Endodermal cell (in vitro differentiated cells): Measurements from ENCODE around the gene PPIA. TPM values are rescaled to one million over a fixed set of nuclear protein-coding genes. Genes with fewer than 3 reads are reported as not detected.
"Not testable (repeated sequence)": the region's sequence is repeated elsewhere in the genome, so short reads cannot be mapped to it uniquely, and the experiment has no call there.

Experiments used
- DNase-seq: peaks from one replicate; pipeline ENCODE4 v3.0.0-alpha.2; 2017
- H3K27ac ChIP-seq: 2 replicates; pipeline ENCODE4 v1.5.1; 2013; ENCODE audit warnings: mild to moderate bottlenecking, low read depth, low read length, moderate library complexity
- H3K27me3 ChIP-seq: 2 replicates; pipeline ENCODE4 v1.6.1; 2013; ENCODE audit warnings: mild to moderate bottlenecking, low read length, moderate library complexity; ENCODE audit not compliant: insufficient read depth, control insufficient read depth, poor library complexity, severe bottlenecking
- H3K36me3 ChIP-seq: 2 replicates; pipeline ENCODE4 v1.7.0; 2013; ENCODE audit warnings: mild to moderate bottlenecking, low read length, moderate library complexity; ENCODE audit not compliant: control insufficient read depth, insufficient read depth
- H3K4me1 ChIP-seq: one replicate; pipeline ENCODE4 v1.7.0; 2013; ENCODE audit warnings: low read length; ENCODE audit not compliant: control insufficient read depth, insufficient read depth
- H3K4me3 ChIP-seq: 2 replicates; pipeline ENCODE4 v1.5.1; 2013; ENCODE audit warnings: mild to moderate bottlenecking, low read length, moderate library complexity
- H3K9ac ChIP-seq: 2 replicates; pipeline ENCODE4 v1.6.1; 2013; ENCODE audit warnings: mild to moderate bottlenecking, low read length, moderate library complexity; ENCODE audit not compliant: poor library complexity, severe bottlenecking; ENCODE audit errors: extremely low read depth
- H3K9me3 ChIP-seq: 2 replicates; pipeline ENCODE4 v1.6.1; 2013; ENCODE audit warnings: mild to moderate bottlenecking, low read length, moderate library complexity; ENCODE audit not compliant: control insufficient read depth
- H3K27ac Mint-ChIP-seq: 2 replicates; pipeline ENCODE4 v1.8.0; 2020; ENCODE audit warnings: mixed read lengths
- H3K27me3 Mint-ChIP-seq: 2 replicates; pipeline ENCODE4 v1.8.0; 2021; ENCODE audit warnings: mild to moderate bottlenecking, mixed read lengths; ENCODE audit not compliant: insufficient read depth
- H3K36me3 Mint-ChIP-seq: 2 replicates; pipeline ENCODE4 v1.8.0; 2020; ENCODE audit warnings: low read depth, mixed read lengths
- H3K4me1 Mint-ChIP-seq: 2 replicates; pipeline ENCODE4 v1.8.0; 2020; ENCODE audit warnings: mixed read lengths
- H3K4me3 Mint-ChIP-seq: 2 replicates; pipeline ENCODE4 v1.8.0; 2020; ENCODE audit warnings: mild to moderate bottlenecking, moderate library complexity, mixed read lengths
- H3K9me3 Mint-ChIP-seq: 2 replicates; pipeline ENCODE4 v1.8.0; 2020; ENCODE audit warnings: mild to moderate bottlenecking, mixed read lengths
- WGBS, 2 experiments: methylation state at CpG; one replicate each; pipeline versions ENCODE4 v1.1.5 to v1.1.7; 2013; ENCODE audit warnings: missing lambda C conversion rate in 2 of 2, mixed read lengths in 1 of 2; ENCODE audit not compliant: insufficient coverage in 1 of 2, insufficient read length in 1 of 2; 5-methylcytosine and 5-hydroxymethylcytosine counted together
- total RNA-seq, 2 donors: library from RNA; stranded (reverse); fragmentation: NEBNext Ultra II Directional in 1 of 2; extraction: Animal tissue kit (Norgen Biotek cat#: 25700) in 1 of 2; gene quantifications; 2 replicates in 1 of 2; 3 replicates in 1 of 2; pipeline ENCODE4 v1.2.1, GENCODE V29; 2021
- TF ChIP-seq, protein P1 (sequence below): fragments of 200-600 bp; sonication (generic); conservative IDR thresholded peaks from 2 replicates; pipeline ENCODE4 v1.5.0; 2021; ENCODE audit warnings: antibody characterized with exemption, mild to moderate bottlenecking

The PPIA gene
- total RNA-seq, 2 donors from 2014 or later, result 1,857 to 1,899 TPM

GRCh38 chr7:44783407-44783806 is 13.1 kb upstream of the PPIA start:
- no peak overlapping the region for H3K9ac ChIP-seq
- H3K36me3 ChIP-seq, result no peaks in the 10 kb centered on the region
- no peaks in the 10 kb centered on the region for H3K4me1 Mint-ChIP-seq
- no peak overlapping the region for H3K27ac Mint-ChIP-seq
- H3K27me3 ChIP-seq, result no peaks in the 10 kb centered on the region
- peaks cover 16% of the 10 kb centered on the region for H3K9me3 Mint-ChIP-seq
- H3K27ac ChIP-seq, result no peak overlapping the region
- peaks cover 3% of the 10 kb centered on the region for H3K27me3 Mint-ChIP-seq
- H3K4me3 ChIP-seq, result no peak overlapping the region
- peaks cover 6% of the 10 kb centered on the region for H3K9me3 ChIP-seq
- TF ChIP-seq, protein P1, sequence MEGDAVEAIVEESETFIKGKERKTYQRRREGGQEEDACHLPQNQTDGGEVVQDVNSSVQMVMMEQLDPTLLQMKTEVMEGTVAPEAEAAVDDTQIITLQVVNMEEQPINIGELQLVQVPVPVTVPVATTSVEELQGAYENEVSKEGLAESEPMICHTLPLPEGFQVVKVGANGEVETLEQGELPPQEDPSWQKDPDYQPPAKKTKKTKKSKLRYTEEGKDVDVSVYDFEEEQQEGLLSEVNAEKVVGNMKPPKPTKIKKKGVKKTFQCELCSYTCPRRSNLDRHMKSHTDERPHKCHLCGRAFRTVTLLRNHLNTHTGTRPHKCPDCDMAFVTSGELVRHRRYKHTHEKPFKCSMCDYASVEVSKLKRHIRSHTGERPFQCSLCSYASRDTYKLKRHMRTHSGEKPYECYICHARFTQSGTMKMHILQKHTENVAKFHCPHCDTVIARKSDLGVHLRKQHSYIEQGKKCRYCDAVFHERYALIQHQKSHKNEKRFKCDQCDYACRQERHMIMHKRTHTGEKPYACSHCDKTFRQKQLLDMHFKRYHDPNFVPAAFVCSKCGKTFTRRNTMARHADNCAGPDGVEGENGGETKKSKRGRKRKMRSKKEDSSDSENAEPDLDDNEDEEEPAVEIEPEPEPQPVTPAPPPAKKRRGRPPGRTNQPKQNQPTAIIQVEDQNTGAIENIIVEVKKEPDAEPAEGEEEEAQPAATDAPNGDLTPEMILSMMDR, result no peak
- DNase-seq, result no peak
- no peak overlapping the region for H3K4me3 Mint-ChIP-seq
- no peaks in the 10 kb centered on the region for H3K4me1 ChIP-seq
- H3K36me3 Mint-ChIP-seq, result no peaks in the 10 kb centered on the region

- no peak for DNase-seq
- no peaks in the 10 kb centered on the region for H3K4me1 ChIP-seq
- TF ChIP-seq, protein P1, result no peak
- H3K27me3 ChIP-seq, result no peaks in the 10 kb centered on the region
- H3K4me1 Mint-ChIP-seq, result no peaks in the 10 kb centered on the region
- H3K9me3 ChIP-seq, result peaks cover 6% of the 10 kb centered on the region
- no peak overlapping the region for H3K9ac ChIP-seq
- no peaks in the 10 kb centered on the region for H3K36me3 Mint-ChIP-seq
- H3K4me3 Mint-ChIP-seq, result no peak overlapping the region
- H3K27ac Mint-ChIP-seq, result no peak overlapping the region
- H3K4me3 ChIP-seq, result no peak overlapping the region
- H3K27ac ChIP-seq, result no peak overlapping the region
- H3K27me3 Mint-ChIP-seq, result peaks cover 3% of the 10 kb centered on the region
- H3K9me3 Mint-ChIP-seq, result peaks cover 16% of the 10 kb centered on the region
- WGBS, 2 experiments, result 75 to 83% methylated on average over 1 of the region's 1 CpG
- no peaks in the 10 kb centered on the region for H3K36me3 ChIP-seq
Measured at GRCh38 chr7:44784364-44784763, 12.1 kb upstream of the PPIA start.

- not testable (repeated sequence) for H3K27me3 ChIP-seq, H3K4me3 ChIP-seq, H3K4me3 Mint-ChIP-seq, H3K36me3 ChIP-seq, H3K27ac Mint-ChIP-seq, H3K9me3 ChIP-seq, H3K27me3 Mint-ChIP-seq, H3K4me1 Mint-ChIP-seq, H3K9ac ChIP-seq, H3K36me3 Mint-ChIP-seq, DNase-seq, H3K27ac ChIP-seq, H3K4me1 ChIP-seq
- WGBS, 2 experiments, result 90 to 95% methylated on average over 3 of the region's 3 CpGs
- H3K9me3 Mint-ChIP-seq, result peaks cover 16% of the 10 kb centered on the region
Measured at GRCh38 chr7:44785218-44785617, 11.3 kb upstream of the PPIA start.

DNA sequence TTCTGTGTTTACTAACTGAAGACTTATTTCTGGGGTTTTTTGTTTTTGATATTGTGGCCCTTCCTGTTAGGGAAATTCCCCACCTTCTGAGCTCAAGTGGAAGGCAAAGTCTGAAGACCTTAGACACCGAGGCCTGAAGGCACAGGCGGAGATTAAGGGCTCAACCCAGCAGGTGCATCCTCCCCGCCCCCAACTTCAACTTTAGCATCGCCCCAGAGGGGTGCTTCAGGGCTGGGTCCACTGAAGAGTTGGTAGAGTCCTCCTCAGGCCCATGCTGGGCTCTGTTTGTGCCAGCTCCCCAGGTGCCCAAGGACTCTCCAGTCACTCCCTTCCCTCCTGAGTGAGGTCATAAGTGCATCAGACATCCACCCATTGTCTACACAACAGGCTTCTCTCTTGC is 9.4 kb upstream of the PPIA start:
- no peak overlapping the region for H3K27ac ChIP-seq
- H3K4me1 Mint-ChIP-seq, result no peaks in the 10 kb centered on the region
- H3K27me3 ChIP-seq, result no peaks in the 10 kb centered on the region
- no peak overlapping the region for H3K4me3 Mint-ChIP-seq
- peaks cover 6% of the 10 kb centered on the region for H3K9me3 ChIP-seq
- WGBS, 2 experiments, result 60 to 73% methylated on average over 3 to 4 of the region's 4 CpGs
- DNase-seq, result no peak
- no peak overlapping the region for H3K27ac Mint-ChIP-seq
- H3K4me1 ChIP-seq, result no peaks in the 10 kb centered on the region
- TF ChIP-seq, protein P1, result no peak
- no peak overlapping the region for H3K4me3 ChIP-seq
- H3K9me3 Mint-ChIP-seq, result peaks cover 16% of the 10 kb centered on the region
- no peaks in the 10 kb centered on the region for H3K36me3 Mint-ChIP-seq
- H3K27me3 Mint-ChIP-seq, result peaks cover 3% of the 10 kb centered on the region
- no peak overlapping the region for H3K9ac ChIP-seq
- H3K36me3 ChIP-seq, result no peaks in the 10 kb centered on the region
